Measurements from ENCODE around the gene RAI1. TPM values are rescaled to one million over a fixed set of nuclear protein-coding genes. Genes with fewer than 3 reads are reported as not detected.

RAI1 gene
- total RNA-seq, 1 experiment from 2014 or later: 46.8 TPM

DNA sequence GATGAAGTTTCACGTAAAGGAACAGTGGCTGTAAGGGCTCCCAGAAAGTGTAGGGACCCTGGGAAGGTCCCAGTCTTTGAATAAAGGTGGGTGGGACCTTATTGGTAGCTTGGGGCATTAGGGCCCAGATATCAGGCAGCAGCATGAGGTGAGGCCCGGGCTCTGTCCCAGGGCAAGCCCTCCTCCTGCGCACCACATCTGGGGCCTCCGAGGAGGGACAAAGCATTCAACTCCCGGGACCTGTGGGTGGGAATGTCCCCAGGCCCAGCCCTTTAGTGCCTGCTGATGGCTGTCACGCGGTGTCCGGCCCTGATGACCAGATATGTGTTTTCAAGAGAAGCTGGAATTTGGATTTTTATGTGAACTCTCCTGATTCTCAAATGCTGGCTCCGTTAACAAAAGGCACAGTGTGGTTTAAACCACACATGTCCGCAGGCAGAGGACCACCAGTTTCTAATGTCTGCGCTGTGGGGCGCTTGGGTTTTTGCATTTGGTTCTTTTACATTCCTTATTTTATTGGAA is 30.4 kb downstream of the RAI1 start:
- ChIA-PET POLR2A (ENCODE audit: low non-redundant PET) (no interaction called here), CTCF (no interaction called here)
- intact Hi-C loops (cut with micrococcal nuclease; ENCODE audit: unreplicated experiment): no loop called here
- H3K27ac ChIP-seq (ENCODE audit: low read depth, low read length, poor library complexity, severe bottlenecking): peak overlapping the region; percentile 5
- H3K4me3 ChIP-seq (ENCODE audit: low read depth, low read length, poor library complexity, severe bottlenecking): no peak overlapping the region
- no peaks in the 10 kb centered on the region for H3K27me3 ChIP-seq (replicated peaks; ENCODE audit: insufficient read depth, low read depth, low read length, poor library complexity)
- no TSS peak for BruUV-seq (replicated peaks)
- no peak for DNase-seq (ENCODE audit: low spot score)
- TF ChIP-seq, protein P1, sequence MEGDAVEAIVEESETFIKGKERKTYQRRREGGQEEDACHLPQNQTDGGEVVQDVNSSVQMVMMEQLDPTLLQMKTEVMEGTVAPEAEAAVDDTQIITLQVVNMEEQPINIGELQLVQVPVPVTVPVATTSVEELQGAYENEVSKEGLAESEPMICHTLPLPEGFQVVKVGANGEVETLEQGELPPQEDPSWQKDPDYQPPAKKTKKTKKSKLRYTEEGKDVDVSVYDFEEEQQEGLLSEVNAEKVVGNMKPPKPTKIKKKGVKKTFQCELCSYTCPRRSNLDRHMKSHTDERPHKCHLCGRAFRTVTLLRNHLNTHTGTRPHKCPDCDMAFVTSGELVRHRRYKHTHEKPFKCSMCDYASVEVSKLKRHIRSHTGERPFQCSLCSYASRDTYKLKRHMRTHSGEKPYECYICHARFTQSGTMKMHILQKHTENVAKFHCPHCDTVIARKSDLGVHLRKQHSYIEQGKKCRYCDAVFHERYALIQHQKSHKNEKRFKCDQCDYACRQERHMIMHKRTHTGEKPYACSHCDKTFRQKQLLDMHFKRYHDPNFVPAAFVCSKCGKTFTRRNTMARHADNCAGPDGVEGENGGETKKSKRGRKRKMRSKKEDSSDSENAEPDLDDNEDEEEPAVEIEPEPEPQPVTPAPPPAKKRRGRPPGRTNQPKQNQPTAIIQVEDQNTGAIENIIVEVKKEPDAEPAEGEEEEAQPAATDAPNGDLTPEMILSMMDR (conservative IDR thresholded peaks at IDR 0.05; ENCODE audit: low read depth, low read length): no peak
- TF ChIP-seq EZH2 (IDR thresholded peaks at IDR 0.05; ENCODE audit: borderline replicate concordance, low read depth, low read length, poor library complexity, severe bottlenecking): no peak
- no peaks in the 10 kb centered on the region for H3K36me3 ChIP-seq (ENCODE audit: insufficient read depth, low read length, poor library complexity, severe bottlenecking)
- H3K9me3 ChIP-seq (ENCODE audit: low read depth, low read length, poor library complexity, severe bottlenecking): no peaks in the 10 kb centered on the region
- peaks cover 42% of the 10 kb centered on the region for H3K4me1 ChIP-seq (ENCODE audit: insufficient read depth, low read length, poor library complexity, severe bottlenecking)

DNA sequence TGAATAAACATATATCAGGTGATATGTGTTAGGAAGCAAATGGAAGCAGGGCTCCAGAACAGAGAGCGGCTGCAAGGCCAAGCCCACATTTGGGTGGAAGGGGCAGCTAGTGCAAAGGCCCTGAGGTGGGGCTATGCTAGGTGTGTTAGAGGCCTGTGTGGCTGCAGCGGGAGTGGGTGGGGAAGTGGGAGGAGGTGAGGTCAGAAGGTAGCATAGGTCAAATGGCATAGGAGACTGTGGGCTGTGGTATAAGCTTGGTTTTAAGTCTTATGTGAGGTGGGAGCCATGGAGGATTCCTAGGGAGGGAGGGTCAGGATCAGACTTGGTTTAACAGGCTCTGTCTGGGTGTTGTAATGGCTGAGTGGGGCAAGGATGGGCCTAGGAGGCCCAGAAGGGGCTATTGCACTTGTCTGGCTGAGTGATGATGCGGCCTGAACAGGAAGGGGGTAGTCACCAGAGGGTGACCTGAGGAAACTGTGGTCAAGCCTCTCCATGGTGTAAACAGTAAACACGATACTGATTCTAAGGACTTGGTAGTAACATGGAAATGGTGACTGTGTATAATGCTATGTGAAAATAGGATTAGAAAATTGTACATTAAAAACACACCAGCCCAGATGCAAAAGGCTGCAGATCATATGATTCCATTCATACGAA is 31.1 kb downstream of the RAI1 start:
- Histone ChIP-seq H3K4me3 (ENCODE audit: low read depth, low read length, poor library complexity, severe bottlenecking) (no peak overlapping the region), H3K27ac (ENCODE audit: low read depth, low read length, poor library complexity, severe bottlenecking) (no peak overlapping the region), H3K27me3 (replicated peaks; ENCODE audit: insufficient read depth, low read depth, low read length, poor library complexity) (no peaks in the 10 kb centered on the region), H3K36me3 (ENCODE audit: insufficient read depth, low read length, poor library complexity, severe bottlenecking) (no peaks in the 10 kb centered on the region), H3K4me1 (ENCODE audit: insufficient read depth, low read length, poor library complexity, severe bottlenecking) (peaks cover 40% of the 10 kb centered on the region), H3K9me3 (ENCODE audit: low read depth, low read length, poor library complexity, severe bottlenecking) (no peaks in the 10 kb centered on the region)
- intact Hi-C loops (cut with micrococcal nuclease; ENCODE audit: unreplicated experiment): no loop called here
- ChIA-PET CTCF (no interaction called here), POLR2A (ENCODE audit: low non-redundant PET) (no interaction called here)
- BruUV-seq (replicated peaks): no TSS peak
- no peak for TF ChIP-seq EZH2 (IDR thresholded peaks at IDR 0.05; ENCODE audit: borderline replicate concordance, low read depth, low read length, poor library complexity, severe bottlenecking)
- TF ChIP-seq, protein P1 (conservative IDR thresholded peaks at IDR 0.05; ENCODE audit: low read depth, low read length): no peak
- DNase-seq (ENCODE audit: low spot score): no peak

DNA sequence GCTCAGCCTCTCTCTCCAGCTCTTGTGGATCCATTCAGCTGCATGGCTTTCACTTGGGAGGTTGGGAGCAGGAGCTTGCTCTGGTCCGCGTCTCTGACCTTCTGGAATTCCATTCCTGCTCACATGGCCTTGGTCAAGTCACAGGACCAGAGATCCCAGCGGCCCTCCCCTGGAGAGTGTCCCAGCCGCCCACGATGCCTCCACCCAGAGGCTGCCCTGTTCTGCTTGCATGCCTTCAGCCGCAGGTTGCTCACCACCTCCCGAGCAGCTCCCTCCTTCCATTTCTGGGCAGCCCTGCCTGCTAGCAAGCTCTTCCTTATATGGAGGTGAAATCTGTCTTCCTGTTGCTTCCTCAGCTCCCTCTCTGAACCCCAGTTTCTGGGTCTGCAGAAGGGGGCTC is 32.6 kb downstream of the RAI1 start:
- ChIA-PET CTCF (no interaction called here), POLR2A (ENCODE audit: low non-redundant PET) (no interaction called here)
- no peaks in the 10 kb centered on the region for H3K9me3 ChIP-seq (ENCODE audit: low read depth, low read length, poor library complexity, severe bottlenecking)
- H3K4me1 ChIP-seq (ENCODE audit: insufficient read depth, low read length, poor library complexity, severe bottlenecking): peaks cover 40% of the 10 kb centered on the region
- H3K4me3 ChIP-seq (ENCODE audit: low read depth, low read length, poor library complexity, severe bottlenecking): no peak overlapping the region
- intact Hi-C loops (cut with micrococcal nuclease; ENCODE audit: unreplicated experiment): no loop called here
- BruUV-seq (replicated peaks): no TSS peak
- no peak for TF ChIP-seq EZH2 (IDR thresholded peaks at IDR 0.05; ENCODE audit: borderline replicate concordance, low read depth, low read length, poor library complexity, severe bottlenecking)
- TF ChIP-seq, protein P1 (conservative IDR thresholded peaks at IDR 0.05; ENCODE audit: low read depth, low read length): no peak
- H3K27ac ChIP-seq (ENCODE audit: low read depth, low read length, poor library complexity, severe bottlenecking): peak overlapping the region; percentile 66
- H3K36me3 ChIP-seq (ENCODE audit: insufficient read depth, low read length, poor library complexity, severe bottlenecking): no peaks in the 10 kb centered on the region
- no peak for DNase-seq (ENCODE audit: low spot score)
- H3K27me3 ChIP-seq (replicated peaks; ENCODE audit: insufficient read depth, low read depth, low read length, poor library complexity): no peaks in the 10 kb centered on the region
